Adrenal gland (tissue), 5 donors: ENCODE data around the gene ABCD3.

ENCODE experiments used
- POLR2A ChIP-seq, 2 donors: fragments of 450-650 bp; IDR thresholded peaks; one replicate each; pipeline ENCODE4 v1.6.1; 2017; ENCODE audit warnings: antibody characterized with exemption in 2 of 2, mild to moderate bottlenecking in 2 of 2, moderate library complexity in 1 of 2
- TF ChIP-seq, protein P1 (sequence below), 6 experiments: fragments of 450-650 bp in 4 of 6; fragments of 200-600 bp in 2 of 6; sonication (generic) in 1 of 6; IDR thresholded peaks; 1 replicate in 5 of 6; 2 replicates in 1 of 6; pipeline versions ENCODE4 v1.5.1 to v1.8.0; 2016 to 2021; ENCODE audit warnings: antibody characterized with exemption in 6 of 6, mild to moderate bottlenecking in 2 of 6, moderate library complexity in 1 of 6
- donor health status: DM: no; HTN: no; CAD: no.

DNA sequence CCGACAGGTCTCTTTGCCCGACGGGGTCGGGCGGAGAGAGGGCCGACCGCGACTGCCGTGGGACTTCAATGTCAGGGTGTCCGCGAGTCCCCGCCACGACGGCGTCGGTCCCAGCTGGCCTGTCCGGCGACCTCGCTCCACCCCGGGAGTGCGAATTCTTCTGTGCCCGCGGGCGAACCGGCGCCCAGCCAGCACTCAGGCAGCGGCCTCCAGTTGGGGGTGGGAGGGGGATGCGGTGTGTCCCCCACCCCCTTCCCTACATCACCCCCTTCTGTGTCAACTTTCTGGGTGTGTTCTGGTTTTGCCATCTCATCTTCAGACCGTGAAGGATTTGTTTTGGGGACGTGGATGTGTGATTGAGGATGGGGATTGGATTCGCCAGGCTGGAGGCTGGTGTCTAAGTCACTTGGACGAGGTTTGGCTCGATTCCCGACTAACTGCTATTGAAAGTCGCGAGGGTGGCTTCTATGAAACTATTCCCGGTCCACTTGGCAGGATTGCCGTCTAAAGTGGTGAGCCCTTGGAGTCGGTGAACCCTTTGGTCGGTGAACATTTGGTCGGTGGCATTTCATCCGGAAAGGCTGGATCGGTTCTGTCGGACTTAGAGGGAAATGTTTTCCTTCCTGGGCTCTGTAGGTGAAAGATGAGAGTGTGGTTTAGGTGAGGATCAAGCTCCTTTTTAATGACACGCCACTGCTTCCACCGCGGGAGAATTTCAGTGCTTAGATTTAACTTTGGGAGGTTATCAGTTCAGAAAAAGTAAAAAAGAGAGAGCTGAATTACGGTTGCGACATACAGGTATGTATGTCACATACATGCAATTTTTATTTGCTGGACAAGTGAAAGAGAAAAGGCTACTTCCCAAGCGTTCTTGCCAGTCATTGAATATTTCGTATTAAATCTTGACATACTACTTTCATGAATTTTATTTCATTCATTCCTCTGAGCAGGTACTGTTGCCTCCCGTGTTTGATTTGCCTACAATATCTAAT is 771 bp downstream of the ABCD3 start:
- TF ChIP-seq, protein P1, sequence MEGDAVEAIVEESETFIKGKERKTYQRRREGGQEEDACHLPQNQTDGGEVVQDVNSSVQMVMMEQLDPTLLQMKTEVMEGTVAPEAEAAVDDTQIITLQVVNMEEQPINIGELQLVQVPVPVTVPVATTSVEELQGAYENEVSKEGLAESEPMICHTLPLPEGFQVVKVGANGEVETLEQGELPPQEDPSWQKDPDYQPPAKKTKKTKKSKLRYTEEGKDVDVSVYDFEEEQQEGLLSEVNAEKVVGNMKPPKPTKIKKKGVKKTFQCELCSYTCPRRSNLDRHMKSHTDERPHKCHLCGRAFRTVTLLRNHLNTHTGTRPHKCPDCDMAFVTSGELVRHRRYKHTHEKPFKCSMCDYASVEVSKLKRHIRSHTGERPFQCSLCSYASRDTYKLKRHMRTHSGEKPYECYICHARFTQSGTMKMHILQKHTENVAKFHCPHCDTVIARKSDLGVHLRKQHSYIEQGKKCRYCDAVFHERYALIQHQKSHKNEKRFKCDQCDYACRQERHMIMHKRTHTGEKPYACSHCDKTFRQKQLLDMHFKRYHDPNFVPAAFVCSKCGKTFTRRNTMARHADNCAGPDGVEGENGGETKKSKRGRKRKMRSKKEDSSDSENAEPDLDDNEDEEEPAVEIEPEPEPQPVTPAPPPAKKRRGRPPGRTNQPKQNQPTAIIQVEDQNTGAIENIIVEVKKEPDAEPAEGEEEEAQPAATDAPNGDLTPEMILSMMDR (IDR thresholded peaks at IDR 0.05), result no peak
- TF ChIP-seq POLR2A (IDR thresholded peaks at IDR 0.05), result no peak
